ENCODE measurements around the gene QRSL1.

DNA sequence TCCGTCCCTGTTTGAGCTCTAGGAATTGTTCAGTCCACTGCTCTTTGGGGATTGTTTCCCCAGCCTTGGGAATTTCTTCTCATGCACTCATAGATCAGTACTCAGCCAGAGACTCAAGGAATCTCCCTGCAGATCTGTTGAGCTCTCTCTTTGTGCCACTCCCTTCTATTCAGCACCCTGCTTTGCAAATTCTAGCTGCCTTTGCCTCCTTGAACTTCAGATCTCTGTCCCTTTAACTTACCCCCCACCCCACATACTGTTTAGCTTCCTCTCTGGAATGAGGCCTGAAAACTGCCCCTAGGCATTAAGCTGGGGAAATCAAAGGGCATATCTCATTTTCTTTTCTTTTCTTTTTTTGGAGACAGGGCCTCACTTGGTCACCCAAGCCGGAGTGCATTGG is 30.5 kb downstream of the QRSL1 start:
- no peak for TF ChIP-seq POLR2A (IDR thresholded peaks at IDR 0.05)
- TF ChIP-seq, protein P1, sequence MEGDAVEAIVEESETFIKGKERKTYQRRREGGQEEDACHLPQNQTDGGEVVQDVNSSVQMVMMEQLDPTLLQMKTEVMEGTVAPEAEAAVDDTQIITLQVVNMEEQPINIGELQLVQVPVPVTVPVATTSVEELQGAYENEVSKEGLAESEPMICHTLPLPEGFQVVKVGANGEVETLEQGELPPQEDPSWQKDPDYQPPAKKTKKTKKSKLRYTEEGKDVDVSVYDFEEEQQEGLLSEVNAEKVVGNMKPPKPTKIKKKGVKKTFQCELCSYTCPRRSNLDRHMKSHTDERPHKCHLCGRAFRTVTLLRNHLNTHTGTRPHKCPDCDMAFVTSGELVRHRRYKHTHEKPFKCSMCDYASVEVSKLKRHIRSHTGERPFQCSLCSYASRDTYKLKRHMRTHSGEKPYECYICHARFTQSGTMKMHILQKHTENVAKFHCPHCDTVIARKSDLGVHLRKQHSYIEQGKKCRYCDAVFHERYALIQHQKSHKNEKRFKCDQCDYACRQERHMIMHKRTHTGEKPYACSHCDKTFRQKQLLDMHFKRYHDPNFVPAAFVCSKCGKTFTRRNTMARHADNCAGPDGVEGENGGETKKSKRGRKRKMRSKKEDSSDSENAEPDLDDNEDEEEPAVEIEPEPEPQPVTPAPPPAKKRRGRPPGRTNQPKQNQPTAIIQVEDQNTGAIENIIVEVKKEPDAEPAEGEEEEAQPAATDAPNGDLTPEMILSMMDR (IDR thresholded peaks at IDR 0.05) = no peak
